ENCODE data around the gene TRERF1.

GRCh38 chr6:42249279-42249678 lies 202.4 kb downstream of the TRERF1 start:
- TF ChIP-seq OSR1 (CRISPR knock-in tag; IDR thresholded peaks at IDR 0.05) (no peak), RARB (CRISPR knock-in tag; IDR thresholded peaks at IDR 0.05) (no peak), ZC3H10 (CRISPR knock-in tag; IDR thresholded peaks at IDR 0.05) (no peak), CREB5 (CRISPR knock-in tag; IDR thresholded peaks at IDR 0.05; ENCODE audit: low read depth) (no peak), ZFP30 (CRISPR knock-in tag; IDR thresholded peaks at IDR 0.05) (no peak), ESRRG (CRISPR knock-in tag; IDR thresholded peaks at IDR 0.05) (no peak), SNAI2 (CRISPR knock-in tag; IDR thresholded peaks at IDR 0.05) (no peak), GLIS3 (CRISPR knock-in tag; IDR thresholded peaks at IDR 0.05) (no peak), POU6F1 (CRISPR knock-in tag; IDR thresholded peaks at IDR 0.05; ENCODE audit: borderline replicate concordance, low read depth) (no peak)
- TF ChIP-seq, protein P1, sequence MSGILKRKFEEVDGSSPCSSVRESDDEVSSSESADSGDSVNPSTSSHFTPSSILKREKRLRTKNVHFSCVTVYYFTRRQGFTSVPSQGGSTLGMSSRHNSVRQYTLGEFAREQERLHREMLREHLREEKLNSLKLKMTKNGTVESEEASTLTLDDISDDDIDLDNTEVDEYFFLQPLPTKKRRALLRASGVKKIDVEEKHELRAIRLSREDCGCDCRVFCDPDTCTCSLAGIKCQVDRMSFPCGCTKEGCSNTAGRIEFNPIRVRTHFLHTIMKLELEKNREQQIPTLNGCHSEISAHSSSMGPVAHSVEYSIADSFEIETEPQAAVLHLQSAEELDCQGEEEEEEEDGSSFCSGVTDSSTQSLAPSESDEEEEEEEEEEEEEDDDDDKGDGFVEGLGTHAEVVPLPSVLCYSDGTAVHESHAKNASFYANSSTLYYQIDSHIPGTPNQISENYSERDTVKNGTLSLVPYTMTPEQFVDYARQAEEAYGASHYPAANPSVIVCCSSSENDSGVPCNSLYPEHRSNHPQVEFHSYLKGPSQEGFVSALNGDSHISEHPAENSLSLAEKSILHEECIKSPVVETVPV (CRISPR knock-in tag; IDR thresholded peaks at IDR 0.05): no peak
